ENCODE measurements around the gene CIART.

DNA sequence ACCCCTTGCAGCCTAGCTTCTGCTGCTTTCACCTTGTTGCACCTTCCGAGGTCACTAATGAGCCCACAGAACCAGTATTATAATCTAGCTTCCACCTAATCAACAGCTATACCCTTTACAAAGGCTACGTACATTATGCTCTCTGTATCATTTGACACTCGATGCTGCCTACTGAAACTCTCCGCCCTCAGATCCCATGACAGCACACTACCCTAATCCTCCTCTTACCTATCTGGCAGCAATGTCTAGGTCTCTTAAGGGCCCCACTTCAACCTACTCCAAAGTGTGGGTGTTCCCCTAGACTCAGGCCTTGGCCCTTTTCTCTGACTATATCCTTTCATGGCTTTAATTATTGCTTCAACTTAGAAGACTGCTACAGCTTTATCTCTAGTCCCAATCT lies 6.5 kb downstream of the CIART start:
- TF ChIP-seq FOSL1 (IDR thresholded peaks at IDR 0.05; ENCODE audit: insufficient read depth, low read depth, low read length) (no peak), MAFK (IDR thresholded peaks at IDR 0.05; ENCODE audit: low read depth, low read length) (no peak), POLR2A (IDR thresholded peaks at IDR 0.05; ENCODE audit: control extremely low read depth in 1 of 2, low read depth in 2 of 2, low read length in 2 of 2) (no peak), POLR2AphosphoS5 (IDR thresholded peaks at IDR 0.05; ENCODE audit: low read depth, low read length) (no peak), SUZ12 (IDR thresholded peaks at IDR 0.05; ENCODE audit: low read length) (no peak), CBX5 (IDR thresholded peaks at IDR 0.05; ENCODE audit: low read depth, low read length) (no peak), EGR1 (IDR thresholded peaks at IDR 0.05; ENCODE audit: borderline replicate concordance, low read depth, low read length) (no peak), POU5F1 (IDR thresholded peaks at IDR 0.05; ENCODE audit: low read depth, low read length) (no peak), SAP30 (IDR thresholded peaks at IDR 0.05; ENCODE audit: insufficient read depth, insufficient replicate concordance, low read length) (no peak), CHD2 (IDR thresholded peaks at IDR 0.05; ENCODE audit: low read length) (no peak), KDM5A (IDR thresholded peaks at IDR 0.05; ENCODE audit: low read length) (no peak), EP300 (IDR thresholded peaks at IDR 0.05; ENCODE audit: borderline replicate concordance in 1 of 2, low read depth in 2 of 2, low read length in 2 of 2) (no peak)
- TF ChIP-seq, protein P1, sequence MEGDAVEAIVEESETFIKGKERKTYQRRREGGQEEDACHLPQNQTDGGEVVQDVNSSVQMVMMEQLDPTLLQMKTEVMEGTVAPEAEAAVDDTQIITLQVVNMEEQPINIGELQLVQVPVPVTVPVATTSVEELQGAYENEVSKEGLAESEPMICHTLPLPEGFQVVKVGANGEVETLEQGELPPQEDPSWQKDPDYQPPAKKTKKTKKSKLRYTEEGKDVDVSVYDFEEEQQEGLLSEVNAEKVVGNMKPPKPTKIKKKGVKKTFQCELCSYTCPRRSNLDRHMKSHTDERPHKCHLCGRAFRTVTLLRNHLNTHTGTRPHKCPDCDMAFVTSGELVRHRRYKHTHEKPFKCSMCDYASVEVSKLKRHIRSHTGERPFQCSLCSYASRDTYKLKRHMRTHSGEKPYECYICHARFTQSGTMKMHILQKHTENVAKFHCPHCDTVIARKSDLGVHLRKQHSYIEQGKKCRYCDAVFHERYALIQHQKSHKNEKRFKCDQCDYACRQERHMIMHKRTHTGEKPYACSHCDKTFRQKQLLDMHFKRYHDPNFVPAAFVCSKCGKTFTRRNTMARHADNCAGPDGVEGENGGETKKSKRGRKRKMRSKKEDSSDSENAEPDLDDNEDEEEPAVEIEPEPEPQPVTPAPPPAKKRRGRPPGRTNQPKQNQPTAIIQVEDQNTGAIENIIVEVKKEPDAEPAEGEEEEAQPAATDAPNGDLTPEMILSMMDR (IDR thresholded peaks at IDR 0.05; ENCODE audit: control extremely low read depth in 1 of 3, insufficient read depth in 1 of 3, low read depth in 1 of 3, low read length in 3 of 3): no peak
- TF ChIP-seq, protein P2, sequence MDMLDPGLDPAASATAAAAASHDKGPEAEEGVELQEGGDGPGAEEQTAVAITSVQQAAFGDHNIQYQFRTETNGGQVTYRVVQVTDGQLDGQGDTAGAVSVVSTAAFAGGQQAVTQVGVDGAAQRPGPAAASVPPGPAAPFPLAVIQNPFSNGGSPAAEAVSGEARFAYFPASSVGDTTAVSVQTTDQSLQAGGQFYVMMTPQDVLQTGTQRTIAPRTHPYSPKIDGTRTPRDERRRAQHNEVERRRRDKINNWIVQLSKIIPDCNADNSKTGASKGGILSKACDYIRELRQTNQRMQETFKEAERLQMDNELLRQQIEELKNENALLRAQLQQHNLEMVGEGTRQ (IDR thresholded peaks at IDR 0.05; ENCODE audit: low read length): no peak
